Measurements from ENCODE around the gene NEK3.
"Not testable (repeated sequence)": the region's sequence is repeated elsewhere in the genome, so short reads cannot be mapped to it uniquely, and the experiment has no call there.

The NEK3 gene, protein sequence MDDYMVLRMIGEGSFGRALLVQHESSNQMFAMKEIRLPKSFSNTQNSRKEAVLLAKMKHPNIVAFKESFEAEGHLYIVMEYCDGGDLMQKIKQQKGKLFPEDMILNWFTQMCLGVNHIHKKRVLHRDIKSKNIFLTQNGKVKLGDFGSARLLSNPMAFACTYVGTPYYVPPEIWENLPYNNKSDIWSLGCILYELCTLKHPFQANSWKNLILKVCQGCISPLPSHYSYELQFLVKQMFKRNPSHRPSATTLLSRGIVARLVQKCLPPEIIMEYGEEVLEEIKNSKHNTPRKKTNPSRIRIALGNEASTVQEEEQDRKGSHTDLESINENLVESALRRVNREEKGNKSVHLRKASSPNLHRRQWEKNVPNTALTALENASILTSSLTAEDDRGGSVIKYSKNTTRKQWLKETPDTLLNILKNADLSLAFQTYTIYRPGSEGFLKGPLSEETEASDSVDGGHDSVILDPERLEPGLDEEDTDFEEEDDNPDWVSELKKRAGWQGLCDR

DNA sequence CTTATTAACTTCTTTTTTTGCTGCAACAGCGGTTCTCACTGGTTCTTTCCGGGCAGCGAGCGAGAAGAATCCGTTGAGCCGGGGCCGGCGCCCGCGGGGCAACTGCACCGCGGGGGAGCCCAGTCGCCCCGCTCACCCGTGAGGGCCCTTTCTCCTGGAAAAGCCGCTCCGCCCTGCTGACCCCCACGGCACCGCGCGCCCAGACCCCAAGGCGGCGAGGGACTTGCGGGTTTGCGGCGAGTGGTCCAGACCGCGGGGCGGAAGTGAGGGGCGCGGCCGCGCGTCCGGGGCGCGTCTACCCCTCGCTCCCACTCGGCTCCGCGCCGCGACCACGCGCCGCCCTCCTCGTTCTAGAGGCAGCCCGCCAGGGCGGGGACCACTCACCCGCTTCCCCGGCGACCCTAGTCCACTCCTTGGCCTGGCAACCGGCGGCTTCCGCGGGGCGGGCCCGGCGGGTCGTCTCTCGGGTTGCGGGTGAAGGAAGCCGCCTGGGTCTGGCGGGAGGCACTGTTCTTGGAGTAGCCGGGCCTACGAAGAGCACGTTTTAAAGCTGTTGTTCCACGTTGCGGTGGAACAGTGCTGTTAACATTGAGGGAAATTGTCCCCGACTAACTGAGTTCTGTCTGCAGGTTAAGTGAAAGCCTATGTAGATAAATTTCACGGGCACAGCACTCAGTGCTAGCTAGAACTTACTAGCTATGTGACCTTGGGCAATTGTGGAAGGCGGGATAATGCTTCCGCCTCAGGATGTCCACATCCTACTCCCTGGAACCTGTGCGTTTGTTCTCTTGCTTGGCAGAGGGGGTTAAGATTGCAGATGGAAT is at the start of gene NEK3:
NEK3 (minus strand) TSS at position 439 of the 824 bp plus-strand sequence. CDS start 3,406 bp downstream, outside the sequence.
- DNase-seq: no peak

DNA sequence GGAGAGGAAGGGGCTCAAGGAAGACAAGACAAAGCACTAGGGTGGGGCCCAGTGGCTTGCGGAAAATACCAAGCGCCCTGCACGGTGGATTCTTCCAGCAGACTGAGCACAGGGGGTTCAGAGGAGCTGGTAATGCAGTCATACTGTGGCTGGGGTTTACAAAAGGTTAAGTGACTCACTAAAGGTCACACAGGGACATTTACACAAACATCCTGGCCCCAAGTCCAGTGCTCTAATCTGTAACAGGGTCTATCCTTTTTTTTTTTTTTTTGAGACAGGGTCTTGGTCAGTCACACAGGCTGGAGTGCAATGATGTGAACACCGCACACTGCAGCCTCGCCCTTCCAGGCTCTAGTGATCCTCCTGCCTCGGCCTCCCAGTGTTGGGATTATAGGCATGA is 49.0 kb upstream of the NEK3 start:
- not testable (repeated sequence) for DNase-seq

DNA sequence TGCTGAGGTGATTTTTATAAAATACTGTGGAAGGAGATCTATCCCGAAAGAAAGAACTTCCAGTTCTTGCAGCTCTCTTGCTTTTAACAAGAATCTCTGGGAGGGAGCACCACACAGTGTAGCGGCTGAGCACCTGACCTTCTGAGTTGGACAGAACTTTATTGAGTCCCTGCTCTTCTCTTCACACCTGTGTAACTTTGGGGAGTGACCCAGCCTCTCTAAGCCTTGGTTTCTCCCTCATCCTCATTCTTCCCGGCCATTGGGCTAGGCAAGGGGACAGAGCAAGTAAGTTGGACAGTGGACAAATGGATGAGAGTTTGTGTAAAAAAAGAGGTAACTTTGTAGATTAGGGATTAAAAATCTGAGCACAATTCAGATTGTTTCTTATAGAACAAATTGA is 48.5 kb upstream of the NEK3 start:
- DNase-seq: not testable (repeated sequence)

DNA sequence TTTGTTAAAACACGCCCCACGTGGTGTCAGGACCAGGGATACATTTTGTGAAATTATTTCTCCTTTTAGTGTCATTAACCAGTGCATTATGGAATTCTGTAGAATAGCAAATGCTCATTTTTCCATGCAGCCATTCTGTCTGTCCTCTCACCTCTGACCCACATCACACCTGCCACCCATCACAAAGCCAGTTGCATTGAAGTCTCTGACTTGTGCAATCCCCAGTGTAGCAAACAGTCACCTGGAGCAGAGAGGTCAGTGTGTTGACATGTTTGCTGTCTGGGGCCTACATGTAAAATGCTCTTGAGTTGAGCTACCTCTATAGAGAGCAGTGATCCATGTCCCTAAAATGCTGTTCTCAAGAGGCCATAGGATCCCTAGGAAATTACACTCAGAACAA is 47.9 kb upstream of the NEK3 start:
- not testable (repeated sequence) for DNase-seq

DNA sequence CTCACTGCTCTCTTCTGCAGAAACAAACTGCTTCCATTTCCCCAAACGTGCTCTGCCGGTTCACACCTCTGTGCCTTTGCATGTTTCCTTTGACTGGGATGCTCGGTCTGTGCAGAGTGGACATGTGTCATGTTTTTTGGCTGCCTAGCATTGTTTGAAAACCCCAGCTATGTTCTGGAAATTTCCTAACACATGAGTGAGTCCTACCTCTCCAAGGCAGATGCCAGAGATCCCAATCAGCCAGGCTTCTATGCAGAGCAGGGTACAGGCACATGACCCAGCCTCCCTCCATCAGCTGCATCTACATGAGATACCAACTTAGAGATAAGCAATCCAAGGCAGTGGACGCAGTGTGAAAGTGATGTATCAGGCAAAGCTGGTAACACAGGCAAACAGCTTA is 45.1 kb upstream of the NEK3 start:
- DNase-seq: not testable (repeated sequence)

DNA sequence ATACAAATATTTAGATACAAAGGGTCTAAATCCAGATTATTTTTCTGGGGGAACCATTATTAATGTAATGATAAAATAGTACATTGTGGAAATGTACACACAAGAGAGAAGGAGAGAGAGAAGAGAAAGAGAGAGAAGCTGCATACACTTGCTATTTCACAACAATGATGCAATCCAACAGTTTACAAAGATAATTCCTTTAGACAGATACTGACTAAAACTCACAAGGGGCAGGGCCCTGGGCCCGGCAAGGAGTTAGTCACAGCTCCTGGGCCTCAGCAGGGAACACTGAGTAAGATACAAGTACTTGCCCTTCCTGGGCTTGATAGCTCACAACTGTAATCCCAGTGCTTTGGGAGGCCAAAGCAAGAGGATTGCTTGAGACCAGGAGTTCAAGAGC is 44.5 kb upstream of the NEK3 start:
- peak; percentile 20 for DNase-seq

DNA sequence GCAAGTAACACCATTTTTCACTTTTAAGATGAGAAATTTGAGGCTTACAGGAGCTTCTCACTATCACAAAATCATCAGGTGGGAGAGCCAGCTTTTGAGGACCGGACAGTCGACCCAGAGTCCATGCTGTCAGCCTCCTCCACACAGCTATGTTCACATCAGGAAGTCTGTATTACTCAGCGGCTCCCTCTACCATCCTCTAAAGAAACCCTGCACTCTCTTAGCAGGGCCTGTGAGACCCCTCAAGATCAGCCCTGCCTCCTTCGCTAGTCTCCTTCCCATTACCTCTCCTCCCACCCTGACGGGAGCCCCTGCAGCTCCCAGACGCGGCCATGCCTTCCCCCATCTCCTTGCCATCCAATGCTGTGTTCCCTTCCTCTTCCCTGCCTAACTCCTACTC is 43.1 kb upstream of the NEK3 start:
- not testable (repeated sequence) for DNase-seq

DNA sequence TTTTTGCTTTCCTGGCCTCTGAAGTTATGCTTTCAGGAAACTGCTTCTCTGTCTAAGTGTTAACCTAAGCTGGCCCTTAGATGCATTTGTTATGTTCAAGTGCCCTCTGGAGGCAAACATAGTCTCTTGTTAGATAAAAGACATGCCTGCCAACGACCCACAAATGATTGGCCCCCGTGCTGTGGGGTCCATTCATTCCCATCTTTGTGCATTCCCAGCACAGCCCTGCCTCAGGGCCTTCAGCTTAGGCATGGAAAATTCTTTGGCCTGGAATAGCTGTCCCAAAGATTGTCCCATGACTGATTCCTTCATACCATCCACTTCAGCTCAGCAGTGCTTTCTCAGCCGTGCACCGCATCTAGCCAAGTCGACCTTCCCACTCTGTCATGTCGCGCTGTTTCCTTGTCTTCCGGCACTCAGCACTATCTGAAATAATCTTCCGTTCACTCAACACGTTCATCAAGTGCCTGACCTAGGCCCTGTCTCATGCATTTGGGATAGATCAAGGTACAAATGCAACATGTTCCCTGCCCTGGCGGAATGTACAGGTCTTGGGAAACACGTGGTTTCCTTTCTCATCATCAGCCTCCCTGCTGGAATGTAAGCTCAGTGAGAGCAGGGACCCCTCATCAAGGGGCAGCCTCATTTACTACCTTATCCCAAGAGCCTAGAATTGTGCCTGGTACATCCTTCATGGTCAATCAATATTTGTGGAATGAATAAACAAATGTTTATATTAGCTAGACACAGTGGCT is 42.2 kb upstream of the NEK3 start:
- not testable (repeated sequence) for DNase-seq

DNA sequence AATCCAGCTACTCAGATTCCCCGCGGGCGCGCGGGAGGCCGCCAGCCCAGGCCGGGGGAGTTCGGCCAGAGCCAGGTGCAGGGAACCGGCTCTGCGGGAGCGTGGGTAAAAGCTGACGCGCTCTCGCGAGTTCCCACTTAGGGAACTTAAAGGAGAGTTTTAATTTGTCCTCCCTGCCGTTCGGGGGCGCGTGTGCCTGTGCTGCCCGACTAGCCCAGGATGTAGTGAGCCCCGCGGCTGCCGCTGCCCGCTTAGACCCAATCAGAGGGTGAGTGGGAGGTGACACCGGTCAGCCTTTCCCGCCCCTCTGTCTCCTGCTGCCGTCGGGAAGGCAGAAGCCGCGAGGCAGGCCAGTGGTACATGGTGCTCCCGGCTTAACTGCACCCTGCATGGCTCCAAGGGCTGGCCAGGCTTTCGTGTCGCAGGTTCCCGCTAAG is 36.0 kb upstream of the NEK3 start:
- DNase-seq: peak; percentile 41

DNA sequence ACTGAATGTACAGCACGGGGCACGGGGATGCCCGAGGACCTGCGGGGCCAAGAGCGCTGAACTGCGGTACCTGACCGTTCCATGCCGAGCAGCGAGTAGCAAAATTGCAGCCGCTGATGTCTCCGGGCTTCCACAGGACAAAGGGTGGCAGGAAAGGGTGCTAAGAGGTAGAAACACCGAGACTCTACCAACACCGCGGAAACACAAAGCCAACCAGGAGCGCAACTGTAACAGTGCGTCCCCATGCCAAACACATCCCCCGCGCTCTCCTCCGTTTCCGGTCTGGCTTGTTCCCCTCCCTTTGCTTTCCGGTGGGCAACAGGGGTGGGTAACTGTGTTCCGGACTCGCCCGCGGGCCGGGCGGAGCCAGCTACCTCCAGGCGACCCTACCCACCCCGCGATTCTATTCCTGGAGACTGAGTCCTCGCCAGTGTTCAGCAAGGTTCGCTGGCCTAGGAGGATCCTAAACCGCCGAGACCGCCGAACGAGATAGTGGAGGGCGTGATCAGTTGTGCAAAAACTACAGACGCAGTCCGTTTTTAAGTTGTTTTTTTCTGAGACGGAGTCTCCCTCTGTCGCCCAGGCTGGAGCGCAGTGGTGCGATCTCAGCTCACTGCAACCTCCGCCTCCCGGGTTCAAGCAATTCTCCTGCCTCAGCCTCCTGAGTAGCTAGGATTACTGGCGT is 34.9 kb upstream of the NEK3 start:
- peak; percentile 60 for DNase-seq

DNA sequence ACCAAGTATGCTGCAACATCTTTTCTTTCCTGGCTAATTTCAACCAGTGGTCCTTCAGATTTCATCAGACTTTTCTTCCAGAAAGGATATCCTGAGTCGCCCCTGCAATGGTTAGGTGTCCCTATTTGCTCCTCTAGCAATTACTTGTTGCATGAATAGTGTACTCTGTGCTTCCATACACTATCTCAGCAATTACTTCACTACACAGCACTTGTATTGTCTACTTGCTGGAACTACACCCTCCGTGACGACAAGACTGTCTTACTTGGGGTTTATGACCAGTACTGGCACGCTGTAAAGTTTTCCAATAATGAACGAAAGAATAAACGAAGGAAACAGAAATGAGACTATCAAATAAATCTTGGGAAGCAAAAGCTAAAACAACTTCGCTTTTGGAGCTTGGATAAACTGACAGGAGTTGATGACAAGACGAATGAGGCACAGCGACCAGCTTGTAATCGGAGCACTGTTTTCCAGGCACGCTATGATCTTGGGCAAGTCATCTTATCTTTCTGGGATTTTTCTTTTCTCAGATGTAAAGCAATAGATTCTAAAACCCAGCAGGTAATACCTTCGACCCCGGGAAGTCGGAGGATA is 34.3 kb upstream of the NEK3 start:
- DNase-seq: not testable (repeated sequence)

DNA sequence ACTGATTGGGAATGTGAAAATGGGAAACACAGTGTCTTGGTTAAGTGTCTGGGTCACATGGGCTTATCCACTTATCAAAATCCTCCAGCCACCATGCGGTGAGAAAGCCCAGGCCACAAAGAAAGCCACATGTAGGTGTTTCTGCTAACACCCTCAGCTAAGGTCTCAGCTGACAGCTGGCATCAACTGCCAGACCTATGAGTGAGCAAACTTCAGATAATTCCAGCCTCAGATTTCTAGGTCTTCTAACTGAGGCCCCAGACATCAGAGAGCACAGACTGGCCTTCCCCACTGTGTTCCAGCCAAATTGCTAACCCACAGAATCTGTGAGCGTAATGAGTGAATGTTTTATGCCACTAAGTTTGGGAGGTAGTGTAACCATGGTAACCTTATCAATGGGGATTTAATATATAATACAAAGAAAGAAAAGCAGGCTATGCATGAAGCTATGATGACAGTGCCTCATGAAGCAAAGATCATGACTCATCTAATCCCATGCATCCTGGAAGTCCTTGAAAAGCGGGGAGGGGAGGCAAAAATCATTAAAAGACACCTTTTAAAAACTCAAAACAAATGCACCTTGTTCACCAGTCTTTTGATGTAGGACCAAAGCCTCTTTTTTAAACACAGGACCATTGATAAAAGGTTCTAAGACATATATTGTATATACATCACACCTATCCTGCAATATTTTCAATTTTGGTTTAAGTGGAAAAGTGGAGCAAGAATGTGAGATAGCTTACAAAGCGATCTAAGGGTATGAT is 28.2 kb upstream of the NEK3 start:
- not testable (repeated sequence) for DNase-seq

DNA sequence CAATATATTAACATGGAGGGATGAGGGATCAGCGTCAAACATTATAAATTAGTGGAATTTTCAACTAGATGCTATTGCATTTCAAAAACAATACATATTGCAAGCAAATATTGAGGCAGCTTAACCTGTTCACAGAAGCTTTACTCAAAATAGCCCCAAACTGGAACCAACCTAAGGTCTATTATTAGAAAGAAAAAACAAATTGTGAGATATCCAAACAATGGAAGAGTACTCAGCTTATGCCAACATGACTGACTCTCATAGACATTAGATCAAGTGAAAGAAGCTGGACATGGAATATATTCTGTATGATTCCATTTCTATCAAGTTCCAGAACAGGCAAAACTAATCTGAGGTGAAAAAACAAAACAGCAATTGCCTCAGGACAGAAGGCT is 27.6 kb upstream of the NEK3 start:
- no peak for DNase-seq

DNA sequence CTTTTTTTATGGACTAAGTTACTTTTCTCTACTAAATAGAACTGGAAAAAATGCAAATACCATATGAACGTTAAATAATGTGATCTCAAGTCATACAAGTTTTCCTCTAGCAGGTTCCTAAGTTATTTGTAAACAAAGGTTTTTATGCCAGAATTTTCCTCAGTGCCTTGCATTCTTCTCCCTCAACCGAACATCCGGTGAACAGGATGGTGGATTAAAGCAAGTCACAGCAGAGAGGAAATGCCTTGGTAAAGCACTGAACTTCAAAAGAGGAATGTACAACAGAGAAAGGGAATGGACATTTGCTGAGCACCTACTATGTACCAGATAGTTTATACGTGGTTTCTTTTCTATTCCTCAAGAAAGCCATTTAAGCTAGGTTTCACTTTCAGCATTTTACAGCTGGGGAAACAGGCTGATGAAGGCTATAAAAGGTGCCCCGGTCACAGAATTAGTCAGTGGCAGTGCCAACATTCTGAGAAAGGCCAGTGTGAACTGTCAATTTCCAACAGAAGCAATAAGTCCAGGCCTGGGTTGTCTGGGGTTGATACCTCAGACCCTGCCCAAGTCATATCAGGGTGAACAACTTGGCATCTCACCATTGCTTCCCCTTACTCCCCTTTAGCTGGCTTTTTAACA is 22.0 kb upstream of the NEK3 start:
- not testable (repeated sequence) for DNase-seq

DNA sequence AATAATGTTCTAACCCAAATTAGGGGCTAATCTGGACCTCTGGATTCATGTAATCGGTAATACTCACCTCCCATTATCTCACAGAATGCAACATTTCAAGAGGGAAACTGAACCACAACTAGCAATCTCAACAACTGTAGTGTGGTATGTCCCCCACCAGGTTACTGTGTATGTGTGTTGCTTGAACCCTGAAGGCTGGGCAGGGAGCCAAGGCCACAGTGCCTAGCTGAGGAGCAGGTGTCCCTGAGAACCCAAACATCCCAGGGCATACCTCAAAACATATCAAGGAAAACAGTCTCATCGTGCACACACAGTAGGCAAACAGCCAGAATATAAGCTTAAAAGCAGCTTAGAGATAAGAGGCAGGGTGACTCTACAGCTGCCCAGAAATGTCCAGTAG is 20.5 kb upstream of the NEK3 start:
- DNase-seq: no peak

DNA sequence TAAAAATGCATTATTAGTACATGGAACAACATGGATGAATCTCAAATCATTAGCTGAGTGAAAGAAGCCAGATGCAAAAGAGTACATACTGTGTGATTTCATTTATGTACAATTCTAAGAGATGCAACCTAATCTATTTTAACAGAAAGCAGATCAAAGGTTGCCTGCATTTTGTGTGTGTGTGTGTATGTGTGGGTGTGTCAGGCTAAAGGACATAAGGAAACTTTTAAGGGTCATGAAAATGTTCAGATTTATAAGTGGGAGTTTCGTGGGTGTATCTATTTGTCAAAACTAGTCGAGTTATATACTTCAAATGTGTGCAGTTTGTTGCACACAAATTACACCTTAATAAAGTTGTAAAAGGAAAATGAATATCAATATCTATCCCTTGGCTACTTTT is 17.9 kb upstream of the NEK3 start:
- no peak for DNase-seq

DNA sequence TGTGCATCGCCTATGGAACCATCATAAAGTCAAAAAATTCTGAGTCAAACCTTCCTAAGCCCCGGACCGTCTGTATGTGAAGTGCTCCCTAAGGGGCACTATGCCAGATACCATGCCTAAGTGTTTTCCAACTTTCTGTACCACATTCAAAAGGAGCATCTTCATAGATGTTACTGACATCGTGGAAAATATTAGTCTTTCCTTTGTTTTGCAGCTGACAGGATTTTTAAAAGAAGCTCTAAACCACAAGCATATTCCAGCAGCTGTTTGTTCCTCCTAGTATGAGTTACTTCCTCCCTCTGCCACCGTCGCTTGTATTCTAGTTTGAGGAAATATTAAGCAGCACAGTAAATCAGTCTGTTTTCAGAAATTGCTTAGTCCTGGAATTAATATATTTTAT is 14.6 kb upstream of the NEK3 start:
- DNase-seq: not testable (repeated sequence)

DNA sequence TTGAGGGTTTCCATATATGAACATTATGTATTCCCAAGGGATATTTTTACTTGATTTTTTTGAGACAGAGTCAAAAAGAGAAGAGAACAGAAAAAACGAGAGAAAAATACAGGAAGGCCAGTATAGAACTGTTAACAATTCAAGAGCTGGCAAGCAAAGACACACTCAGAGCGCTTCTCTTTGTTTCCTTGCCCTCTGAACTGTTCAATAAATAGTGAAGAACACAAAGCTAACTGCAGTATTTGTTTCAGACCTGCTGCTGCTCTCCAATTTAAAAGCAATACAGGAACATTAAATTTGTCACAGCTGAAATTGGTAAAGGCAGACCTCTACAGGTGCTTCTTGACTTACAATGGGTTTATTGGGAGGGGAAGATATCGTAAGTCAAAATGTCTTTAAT is 14.0 kb upstream of the NEK3 start:
- no peak for DNase-seq

DNA sequence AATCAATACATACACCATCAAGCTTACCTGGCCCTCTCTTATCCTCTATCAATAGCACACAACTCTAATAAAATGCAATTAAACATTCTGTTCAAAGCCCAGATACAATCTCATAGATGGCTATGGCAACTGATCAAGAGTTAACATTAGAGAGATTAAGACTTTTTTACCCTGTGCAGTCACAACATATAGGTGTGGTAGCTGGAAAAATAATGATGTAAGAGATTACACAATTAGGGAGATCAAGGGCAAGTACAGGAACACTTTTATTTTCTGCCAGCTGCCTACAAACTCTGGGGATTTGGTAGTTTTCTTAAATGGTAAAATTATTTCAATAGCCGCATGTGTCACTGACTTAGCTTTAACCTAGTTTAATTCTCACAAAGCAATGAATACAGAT is 12.3 kb upstream of the NEK3 start:
- not testable (repeated sequence) for DNase-seq

DNA sequence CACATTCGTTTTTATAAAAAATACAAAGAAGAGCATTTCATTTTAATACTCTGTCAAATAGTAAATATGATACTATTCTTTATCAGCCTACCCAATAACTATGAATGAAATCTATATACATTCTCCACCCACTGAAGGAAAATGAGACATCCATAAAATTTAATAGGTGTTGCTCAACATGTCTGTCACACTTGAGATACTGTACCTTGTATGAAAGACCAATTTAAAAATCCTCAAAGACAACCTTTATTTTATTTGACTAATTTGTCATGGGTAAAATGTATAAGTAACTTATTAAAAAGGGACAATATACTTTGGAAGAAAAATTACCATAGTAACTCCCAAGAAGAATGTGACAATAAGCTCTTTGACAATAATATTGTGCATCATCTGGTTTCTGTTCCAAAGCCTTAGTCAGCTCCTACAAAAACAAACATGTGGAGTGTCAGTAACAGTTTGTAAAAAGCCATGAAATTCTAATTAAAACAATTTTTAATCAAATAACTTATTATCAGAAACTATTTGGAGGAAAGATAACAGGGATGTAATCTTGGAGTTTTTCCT is 11.5 kb upstream of the NEK3 start:
- DNase-seq: not testable (repeated sequence)

All from GOT3 (cell line).